Fibroblast of lung (primary cell): ENCODE results near the gene HMCN2. TPM values are rescaled to one million over a fixed set of nuclear protein-coding genes. Genes with fewer than 3 reads are reported as not detected.

Experiments used
- DNase-seq, 2 donors: peaks; one replicate each; pipeline versions ENCODE4 v3.0.0 to v3.0.0-alpha.2; 2010; ENCODE audit warnings: low read depth in 2 of 2
- H2AFZ ChIP-seq: 2 replicates; pipeline ENCODE4 v1.5.1; 2012; ENCODE audit warnings: low read length, control low read depth, inconsistent platforms
- H3K27ac ChIP-seq: 2 replicates; pipeline ENCODE4 v1.5.1; 2011; ENCODE audit warnings: low read length, control low read depth; ENCODE audit not compliant: insufficient read depth
- H3K27me3 ChIP-seq: 2 replicates; pipeline ENCODE4 v1.5.1; 2011; ENCODE audit warnings: mild to moderate bottlenecking, low read length; ENCODE audit not compliant: control insufficient read depth, insufficient read depth
- H3K36me3 ChIP-seq: 2 replicates; pipeline ENCODE4 v1.5.1; 2011; ENCODE audit warnings: low read length; ENCODE audit not compliant: control insufficient read depth, insufficient read depth
- H3K4me1 ChIP-seq: 2 replicates; pipeline ENCODE4 v1.5.1; 2011; ENCODE audit warnings: low read length; ENCODE audit not compliant: control insufficient read depth, insufficient read depth; ENCODE audit errors: extremely low read depth
- H3K4me2 ChIP-seq: 2 replicates; pipeline ENCODE4 v1.5.1; 2011; ENCODE audit warnings: low read length, control low read depth; ENCODE audit not compliant: insufficient read depth; ENCODE audit errors: extremely low read depth
- H3K4me3 ChIP-seq, 4 experiments: fragments of 200-600 bp in 1 of 4; sonication (generic) in 1 of 4; replicated peaks in 1 of 4; 2 replicates each; pipeline ENCODE4 v1.5.1; 2011 to 2016; ENCODE audit warnings: low read length in 4 of 4, low read depth in 3 of 4, mild to moderate bottlenecking in 3 of 4, control low read depth in 2 of 4, inconsistent platforms in 1 of 4, mixed read lengths in 1 of 4; ENCODE audit not compliant: insufficient read depth in 1 of 4; ENCODE audit errors: control extremely low read depth in 1 of 4
- H3K79me2 ChIP-seq: 2 replicates; pipeline ENCODE4 v1.5.1; 2012; ENCODE audit warnings: mild to moderate bottlenecking, low read length, inconsistent platforms; ENCODE audit not compliant: control insufficient read depth, insufficient read depth
- H3K9ac ChIP-seq: 2 replicates; pipeline ENCODE4 v1.5.1; 2011; ENCODE audit warnings: mild to moderate bottlenecking, low read length, control low read depth; ENCODE audit not compliant: insufficient read depth
- H3K9me3 ChIP-seq: 2 replicates; pipeline ENCODE4 v1.5.1; 2012; ENCODE audit warnings: low read depth, low read length; ENCODE audit not compliant: control insufficient read depth, insufficient read depth
- H4K20me1 ChIP-seq: 2 replicates; pipeline ENCODE4 v1.5.1; 2011; ENCODE audit warnings: low read length; ENCODE audit not compliant: control insufficient read depth, insufficient read depth; ENCODE audit errors: extremely low read depth
- CTCF ChIP-seq, 2 donors: IDR thresholded peaks in 1 of 2; conservative IDR thresholded peaks in 1 of 2; 1 replicate in 1 of 2; 2 replicates in 1 of 2; pipeline ENCODE4 v1.5.1; 2011 to 2012; ENCODE audit warnings: low read length in 2 of 2, control low read depth in 1 of 2, inconsistent platforms in 1 of 2, low read depth in 1 of 2, mild to moderate bottlenecking in 1 of 2
- EZH2 ChIP-seq: IDR thresholded peaks from 2 replicates; pipeline ENCODE4 v1.5.1; 2012; ENCODE audit warnings: low read length, control low read depth, mild to moderate bottlenecking; ENCODE audit errors: missing control alignments
- polyA plus RNA-seq, 2 donors: library from polyadenylated mRNA; depleted of rRNA in 1 of 2; stranded (reverse) in 1 of 2; unstranded in 1 of 2; fragments of >200 nt; gene quantifications; 2 replicates each; pipeline ENCODE4 v1.2.1, GENCODE V29; 2011 to 2012; ENCODE audit warnings: missing spikeins in 1 of 2
- total RNA-seq: library from RNA; depleted of rRNA; stranded (reverse); fragments of >200 nt; gene quantifications from 2 replicates; pipeline ENCODE4 v1.2.1, GENCODE V29; 2014

Gene HMCN2
- total and polyA plus RNA-seq, 2 donors (not counting 1 experiment from before 2014, with no cell fraction given), result under 0.01 TPM; not detected in 1

GRCh38 chr9:130383350-130383715 is 117.8 kb downstream of the HMCN2 start:
- H3K9me3 ChIP-seq, result no peaks in the 10 kb centered on the region
- no peak overlapping the region for H3K27ac ChIP-seq
- H3K27me3 ChIP-seq, result no peaks in the 10 kb centered on the region
- H3K79me2 ChIP-seq, result no peaks in the 10 kb centered on the region
- no peak overlapping the region for H3K9ac ChIP-seq
- DNase-seq, result no peak
- no peak overlapping the region for H3K4me3 ChIP-seq
- H4K20me1 ChIP-seq, result no peaks in the 10 kb centered on the region
- H3K4me1 ChIP-seq, result no peaks in the 10 kb centered on the region
- H3K36me3 ChIP-seq, result no peaks in the 10 kb centered on the region
- no peak overlapping the region for H3K4me2 ChIP-seq
- no peak overlapping the region for H2AFZ ChIP-seq
- no peak for TF ChIP-seq EZH2
- no peak for TF ChIP-seq CTCF (conservative IDR thresholded peaks at IDR 0.05 in 1 of 2, IDR thresholded peaks at IDR 0.05 in 1 of 2; ENCODE audit: low read depth in 1 of 2, low read length in 2 of 2)

GRCh38 chr9:130383979-130384676 is 118.6 kb downstream of the HMCN2 start:
- H3K79me2 ChIP-seq, result no peaks in the 10 kb centered on the region

GRCh38 chr9:130385257-130385656 is 119.7 kb downstream of the HMCN2 start:
- H2AFZ ChIP-seq, result no peak overlapping the region
- no peak for DNase-seq
- no peaks in the 10 kb centered on the region for H3K9me3 ChIP-seq
- H3K9ac ChIP-seq, result no peak overlapping the region
- no peaks in the 10 kb centered on the region for H3K36me3 ChIP-seq
- peaks cover 3% of the 10 kb centered on the region for H3K27me3 ChIP-seq
- H3K27ac ChIP-seq, result no peak overlapping the region
- H4K20me1 ChIP-seq, result no peaks in the 10 kb centered on the region
- no peaks in the 10 kb centered on the region for H3K4me1 ChIP-seq
- no peaks in the 10 kb centered on the region for H3K79me2 ChIP-seq
- H3K4me3 ChIP-seq, result no peak overlapping the region
- no peak overlapping the region for H3K4me2 ChIP-seq
- no peak for TF ChIP-seq EZH2

More at GRCh38 chr9:130383979-130384676, 118.6 kb downstream of the HMCN2 start:
- H3K4me3 ChIP-seq, result no peak overlapping the region
- TF ChIP-seq EZH2 (no peak), CTCF (conservative IDR thresholded peaks at IDR 0.05 in 1 of 2, IDR thresholded peaks at IDR 0.05 in 1 of 2; ENCODE audit: low read depth in 1 of 2, low read length in 2 of 2) (no peak)
- no peak for DNase-seq
- H3K9me3 ChIP-seq, result no peaks in the 10 kb centered on the region
- no peak overlapping the region for H2AFZ ChIP-seq
- no peak overlapping the region for H3K27ac ChIP-seq
- H3K9ac ChIP-seq, result no peak overlapping the region
- no peaks in the 10 kb centered on the region for H3K4me1 ChIP-seq
- no peak overlapping the region for H3K4me2 ChIP-seq
- peaks cover 3% of the 10 kb centered on the region for H3K27me3 ChIP-seq
- H3K36me3 ChIP-seq, result no peaks in the 10 kb centered on the region
- no peaks in the 10 kb centered on the region for H4K20me1 ChIP-seq
